ENCODE measurements around the gene SLC4A9. TPM values are rescaled to one million over a fixed set of nuclear protein-coding genes. Genes with fewer than 3 reads are reported as not detected.
A peak's percentile ranks its signal among the peaks of the same experiment; 100 is the strongest.

SLC4A9 gene
- total RNA-seq, 1 donor from 2014 or later: 0.32 TPM

GRCh38 chr5:140329739-140330481, 30.1 kb upstream of the SLC4A9 start:
- Histone ChIP-seq H3K9me3 (no peaks in the 10 kb centered on the region), H3K27ac (peak overlapping the region; percentile 24), H3K4me1 (peaks cover 34% of the 10 kb centered on the region), H3K36me3 (peaks cover 27% of the 10 kb centered on the region), H3K27me3 (ENCODE audit: low read depth) (no peaks in the 10 kb centered on the region), H3K4me3 (no peak overlapping the region)
- ATAC-seq (no peak), DNase-seq (no peak)
- intact Hi-C loops (cut with DNase I): no loop called here
- no peak for TF ChIP-seq CTCF (IDR thresholded peaks at IDR 0.05)

- H3K9me3 ChIP-seq: no peaks in the 10 kb centered on the region
- H3K36me3 ChIP-seq: peaks cover 40% of the 10 kb centered on the region
- H3K27ac ChIP-seq: no peak overlapping the region
- H3K4me1 ChIP-seq: peaks cover 33% of the 10 kb centered on the region
- DNase-seq (no peak), ATAC-seq (peak in 1 of 2 donors; percentile 7)
- no peak overlapping the region for H3K4me3 ChIP-seq
- intact Hi-C loops (cut with DNase I): no loop called here
- TF ChIP-seq CTCF (IDR thresholded peaks at IDR 0.05): no peak
- H3K27me3 ChIP-seq (ENCODE audit: low read depth): no peaks in the 10 kb centered on the region
These were observed 28.4 kb upstream of the SLC4A9 start for GRCh38 chr5:140331638-140332037.

GRCh38 chr5:140336388-140336787, 23.6 kb upstream of the SLC4A9 start:
- H3K36me3 ChIP-seq: peaks cover 57% of the 10 kb centered on the region
- peak in 1 of 2 donors; percentile 64 for ATAC-seq
- DNase-seq: no peak
- peaks cover 52% of the 10 kb centered on the region for H3K4me1 ChIP-seq
- H3K9me3 ChIP-seq: no peaks in the 10 kb centered on the region
- H3K27me3 ChIP-seq (ENCODE audit: low read depth): no peaks in the 10 kb centered on the region
- intact Hi-C loops (cut with DNase I): no loop called here
- no peak for TF ChIP-seq CTCF (IDR thresholded peaks at IDR 0.05)
- peak overlapping the region; percentile 56 for H3K27ac ChIP-seq
- no peak overlapping the region for H3K4me3 ChIP-seq

GRCh38 chr5:140337880-140338279, 22.1 kb upstream of the SLC4A9 start:
- intact Hi-C loops (cut with DNase I): no loop called here
- Histone ChIP-seq H3K9me3 (no peaks in the 10 kb centered on the region), H3K27me3 (ENCODE audit: low read depth) (no peaks in the 10 kb centered on the region), H3K36me3 (peaks cover 50% of the 10 kb centered on the region), H3K27ac (no peak overlapping the region), H3K4me1 (peaks cover 67% of the 10 kb centered on the region), H3K4me3 (no peak overlapping the region)
- no peak for DNase-seq
- no peak for ATAC-seq
- no peak for TF ChIP-seq CTCF (IDR thresholded peaks at IDR 0.05)

- H3K4me1 ChIP-seq: peaks cover 72% of the 10 kb centered on the region
- H3K36me3 ChIP-seq: peaks cover 45% of the 10 kb centered on the region
- intact Hi-C loops (cut with DNase I): no loop called here
- H3K9me3 ChIP-seq: no peaks in the 10 kb centered on the region
- no peak overlapping the region for H3K4me3 ChIP-seq
- no peak for TF ChIP-seq CTCF (IDR thresholded peaks at IDR 0.05)
- no peaks in the 10 kb centered on the region for H3K27me3 ChIP-seq (ENCODE audit: low read depth)
- no peak overlapping the region for H3K27ac ChIP-seq
- ATAC-seq: no peak
- DNase-seq: no peak
These were observed 21.7 kb upstream of the SLC4A9 start for GRCh38 chr5:140338336-140338735.

Data from lower lobe of right lung (tissue), 2 donors.